HG03159 (cell line): ENCODE data around the gene KLHL8.
A peak's percentile ranks its signal among the peaks of the same experiment; 100 is the strongest.

ENCODE experiments used
- ATAC-seq: cut with Tn5 transposase; IDR thresholded peaks from one replicate; pipeline ENCODE4 v1.9.1; 2021; ENCODE audit warnings: mild to moderate bottlenecking, moderate library complexity; ENCODE audit not compliant: unreplicated experiment

The KLHL8 gene

GRCh38 chr4:87220094-87220822, at the start of gene KLHL8:
Gene KLHL8 (minus strand): TSS chr4:87220618. CDS start chr4:87195539, 25,079 bp downstream.
- ATAC-seq = peak; percentile 92

DNA sequence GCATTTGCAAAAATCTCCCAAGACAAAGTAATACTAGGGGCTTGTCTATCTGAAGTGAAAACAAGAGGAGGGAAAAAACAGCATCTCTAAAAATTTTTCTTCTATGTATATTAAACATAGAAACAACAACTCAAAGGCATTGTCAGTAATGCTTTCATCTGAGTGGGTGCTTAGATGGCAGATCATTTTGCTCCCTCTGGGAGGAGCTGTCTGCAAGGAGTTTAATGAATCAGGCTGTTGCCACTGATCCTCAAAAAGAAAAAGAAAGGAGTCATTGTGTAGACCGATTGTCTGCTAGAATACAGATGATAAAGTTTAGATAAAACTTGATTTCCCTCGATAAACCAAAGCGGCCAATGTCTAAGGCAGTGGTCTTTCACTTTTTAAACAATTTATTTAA, 49.7 kb upstream of the KLHL8 start:
- ATAC-seq = no peak

- ATAC-seq = no peak
These were observed 48.0 kb upstream of the KLHL8 start for GRCh38 chr4:87268411-87268810.

- no peak for ATAC-seq
These were observed 46.6 kb upstream of the KLHL8 start for GRCh38 chr4:87266986-87267385.

- ATAC-seq = no peak
These were observed 42.5 kb upstream of the KLHL8 start for GRCh38 chr4:87262886-87263285.

DNA sequence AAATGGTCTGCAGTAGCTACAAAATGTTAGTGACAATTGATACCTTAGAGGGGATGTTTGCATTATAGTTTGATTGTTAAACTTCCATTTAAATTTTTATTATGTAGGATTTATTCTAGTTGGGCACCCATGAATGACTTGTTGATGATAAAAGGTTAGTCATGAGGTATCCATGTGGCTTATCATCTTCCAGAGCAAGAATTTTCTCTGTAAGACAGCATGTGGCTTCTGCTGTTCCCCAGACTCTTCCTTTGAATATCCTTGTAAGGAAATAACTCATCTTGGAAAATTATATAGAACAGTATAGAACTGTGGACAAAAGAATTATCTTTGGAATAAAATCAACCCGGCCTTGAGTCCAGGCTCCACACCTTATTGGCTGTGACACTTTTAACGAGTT, 40.1 kb upstream of the KLHL8 start:
- no peak for ATAC-seq

DNA sequence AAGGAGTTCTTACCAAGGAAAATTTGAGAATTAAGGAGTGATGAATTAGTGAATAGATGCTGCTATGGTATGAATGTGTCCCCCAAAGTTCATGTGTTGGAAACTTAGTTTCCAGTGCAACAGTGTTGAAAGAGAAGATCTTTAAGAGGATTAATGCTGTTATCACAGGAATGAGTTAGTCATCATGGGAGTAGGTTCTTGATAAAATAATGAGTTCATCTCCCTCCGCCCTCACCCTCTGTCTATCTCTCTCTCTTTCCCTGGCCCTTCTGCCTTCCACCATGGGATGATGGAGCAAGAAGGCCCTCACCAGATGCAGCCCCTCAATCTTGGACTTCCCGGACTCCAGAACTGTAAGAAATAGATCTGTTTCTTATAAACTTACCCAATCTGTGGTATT, 38.3 kb upstream of the KLHL8 start:
- no peak for ATAC-seq

- ATAC-seq = no peak
These were observed 37.1 kb upstream of the KLHL8 start for GRCh38 chr4:87257523-87257922.

GRCh38 chr4:87255755-87256154, 35.3 kb upstream of the KLHL8 start:
- no peak for ATAC-seq

DNA sequence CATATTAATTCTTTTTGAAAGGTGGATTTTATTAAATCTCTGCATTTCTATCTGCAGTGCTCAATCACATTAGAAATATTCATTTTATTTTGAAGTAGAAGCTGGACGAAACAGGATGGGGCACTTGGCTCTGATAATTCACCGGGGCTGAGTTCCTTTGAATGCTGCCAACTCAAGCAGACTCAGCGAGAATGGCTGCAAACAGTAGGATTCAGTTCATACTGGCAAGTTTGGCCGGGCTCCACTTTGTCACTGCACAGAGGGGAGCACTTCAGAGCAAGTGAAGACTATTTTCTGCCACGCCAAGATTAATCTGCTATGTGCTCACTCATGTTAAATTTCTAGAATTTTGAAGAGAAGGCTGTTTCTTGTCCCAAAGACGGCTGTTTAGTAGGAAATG, 30.7 kb upstream of the KLHL8 start:
- no peak for ATAC-seq

DNA sequence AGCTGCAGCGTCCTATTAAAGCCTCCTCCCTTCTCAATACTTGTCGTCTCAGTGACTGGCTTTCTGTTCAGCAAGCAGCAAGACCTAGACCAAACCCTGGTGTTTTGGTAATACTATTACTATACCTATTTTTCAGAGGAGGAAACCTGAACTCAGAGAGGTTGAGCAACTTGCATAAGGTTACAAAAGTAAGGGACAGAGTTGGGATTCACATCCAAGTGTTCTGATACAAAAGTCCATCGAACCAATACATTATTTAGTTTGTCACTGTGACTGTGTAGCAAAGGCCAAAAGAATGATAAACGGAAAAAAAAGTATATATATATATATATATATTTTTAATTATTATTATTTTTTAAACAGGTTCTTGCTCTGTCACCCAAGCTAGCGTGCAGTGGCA, 29.9 kb upstream of the KLHL8 start:
- no peak for ATAC-seq

GRCh38 chr4:87249332-87250019, 29.1 kb upstream of the KLHL8 start:
- no peak for ATAC-seq

GRCh38 chr4:87243426-87244053, 23.1 kb upstream of the KLHL8 start:
- ATAC-seq = no peak

DNA sequence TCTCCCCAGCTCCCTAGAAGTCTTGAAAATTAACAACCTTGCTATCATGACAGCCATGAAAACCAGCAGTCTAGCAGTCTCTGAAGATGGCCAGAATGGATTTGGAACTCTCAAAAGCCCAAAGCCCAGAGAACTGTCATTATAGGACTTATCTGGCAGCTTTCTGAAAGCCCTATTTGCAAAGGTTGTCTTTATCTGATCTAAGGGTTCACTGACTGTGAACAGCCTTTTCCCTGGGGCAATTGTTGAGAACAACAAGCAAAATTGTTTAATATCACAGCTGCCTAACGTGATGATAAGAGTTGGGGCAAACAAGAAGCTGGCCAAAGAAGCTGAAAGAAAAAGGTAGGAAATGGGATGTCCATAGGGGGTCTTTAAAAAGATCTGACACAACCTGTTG, 20.9 kb upstream of the KLHL8 start:
- ATAC-seq = no peak

DNA sequence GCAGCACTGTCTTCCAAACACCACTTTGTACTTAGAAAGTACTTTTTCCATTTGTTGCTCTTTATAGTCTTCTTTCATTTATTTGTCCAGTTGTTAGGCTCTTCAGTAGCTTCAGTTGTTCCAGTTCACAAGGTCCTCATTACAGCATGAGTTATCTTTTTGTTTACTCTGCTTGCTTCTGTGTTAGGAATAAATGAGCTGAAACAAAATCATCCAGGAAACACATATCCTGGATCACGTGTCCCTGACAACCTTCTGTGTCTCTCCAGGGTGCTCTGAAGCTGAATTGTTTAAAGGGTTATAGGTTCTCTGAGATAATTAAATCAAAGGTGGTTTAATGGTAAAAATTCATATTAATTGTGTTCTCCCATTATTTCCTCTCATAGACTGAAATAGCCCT, 19.9 kb upstream of the KLHL8 start:
- no peak for ATAC-seq

DNA sequence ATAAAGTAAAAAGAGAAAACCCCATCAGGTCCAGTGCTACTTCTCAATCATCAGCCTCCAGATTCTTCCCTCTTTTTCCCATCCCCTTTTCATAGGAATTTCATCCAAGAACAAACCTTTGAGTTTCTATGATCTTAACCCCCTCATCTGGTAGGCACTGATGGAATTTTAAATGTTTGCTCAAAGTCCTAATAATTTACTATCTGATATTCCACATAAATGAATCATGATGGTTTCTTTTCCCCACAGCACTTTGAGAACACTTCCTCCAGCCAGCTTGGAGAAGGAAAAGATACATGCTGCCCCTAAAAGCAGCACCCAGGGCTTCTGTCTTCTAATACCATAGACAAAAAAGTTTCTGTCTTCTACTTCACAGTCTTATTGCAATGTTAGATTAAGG, 19.4 kb upstream of the KLHL8 start:
- no peak for ATAC-seq

DNA sequence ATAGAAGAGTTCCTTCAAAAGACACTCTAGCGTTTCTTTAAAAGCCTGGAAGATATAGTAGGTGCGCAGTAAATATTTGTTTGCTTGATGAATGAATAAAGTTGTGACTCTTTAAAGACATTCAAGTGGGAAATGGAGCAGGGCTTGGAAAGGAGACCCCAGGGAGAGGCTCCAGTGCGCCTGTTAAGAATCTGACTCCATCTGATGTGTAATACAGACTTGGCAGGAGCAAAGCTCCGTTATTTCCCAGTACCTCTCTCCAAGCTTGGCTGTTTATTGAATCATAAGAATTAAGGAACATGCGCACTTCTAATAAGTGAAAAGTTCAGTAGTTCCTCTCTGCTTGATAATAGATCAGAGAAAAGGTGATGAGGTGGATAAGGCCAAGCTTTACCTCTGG, 18.8 kb upstream of the KLHL8 start:
- no peak for ATAC-seq

DNA sequence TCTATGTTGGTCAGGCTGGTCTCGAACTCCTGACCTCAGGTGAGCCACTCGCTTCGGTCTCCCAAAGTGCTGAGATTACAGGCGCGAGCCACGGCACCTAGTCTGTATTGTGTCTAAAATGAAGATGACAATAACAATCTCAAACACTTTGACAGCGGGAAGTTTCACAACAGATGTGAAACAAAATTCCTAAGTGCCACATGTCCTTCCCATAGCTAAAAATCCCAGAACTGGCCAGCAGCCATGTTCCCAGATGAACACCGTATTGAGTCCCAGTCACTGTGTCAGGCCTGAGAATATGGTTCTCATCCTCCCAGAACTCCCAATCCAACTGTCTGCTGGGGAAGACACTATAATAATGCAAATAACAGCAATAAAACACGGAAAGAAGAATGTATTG, 16.4 kb upstream of the KLHL8 start:
- no peak for ATAC-seq

- ATAC-seq = no peak
These were observed 14.7 kb upstream of the KLHL8 start for GRCh38 chr4:87235020-87235671.

DNA sequence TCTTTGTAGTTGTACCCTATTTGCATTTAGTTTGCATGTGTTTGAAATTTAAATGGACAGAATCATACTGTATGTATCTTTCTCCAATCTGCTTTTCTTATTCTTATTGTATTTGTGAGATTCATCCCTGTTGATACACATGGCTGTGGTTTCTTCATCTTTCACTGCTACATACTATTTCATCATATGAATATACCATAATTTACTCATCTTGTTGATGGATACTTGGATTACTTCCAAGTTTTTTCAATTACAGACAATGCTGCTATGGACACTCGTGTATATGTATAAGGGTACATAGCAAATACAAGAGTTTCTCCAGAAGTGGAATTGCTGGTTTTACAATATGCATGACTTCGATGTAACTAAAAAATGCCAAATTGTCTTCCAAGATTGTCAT, 11.8 kb upstream of the KLHL8 start:
- ATAC-seq = no peak

- ATAC-seq = no peak
These were observed 10.4 kb upstream of the KLHL8 start for GRCh38 chr4:87230806-87231205.

DNA sequence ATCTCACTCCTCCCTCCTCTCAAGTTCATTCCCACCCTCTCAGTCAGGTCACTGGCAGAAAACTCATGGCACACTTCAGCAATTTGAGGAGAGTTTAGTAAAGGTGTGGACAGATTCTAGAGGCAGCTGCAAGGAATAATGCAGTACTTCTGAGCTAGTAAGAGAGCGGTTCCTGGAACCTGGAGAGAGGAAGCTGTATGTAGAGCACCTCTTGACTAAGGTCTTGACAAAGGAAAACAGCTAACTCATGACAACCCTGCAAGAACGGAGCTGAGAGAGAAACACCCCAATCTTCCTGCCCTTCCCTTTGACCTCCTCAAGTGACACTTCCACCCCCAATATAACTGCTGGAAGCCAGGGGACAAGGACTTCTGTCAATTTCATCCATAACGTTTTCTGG, 9.6 kb upstream of the KLHL8 start:
- ATAC-seq = no peak
